GM20000 (cell line): ENCODE measurements around the gene HMGXB4.

ENCODE experiments used
- DNase-seq: peaks from one replicate; pipeline ENCODE4 v3.0.0; 2012; ENCODE audit warnings: low spot score
- CTCF ChIP-seq: IDR thresholded peaks from 2 replicates; pipeline ENCODE4 v1.5.1; 2012; ENCODE audit warnings: mild to moderate bottlenecking, control low read depth; ENCODE audit errors: extremely low read depth, missing control alignments

HMGXB4 gene

GRCh38 chr22:35315855-35316745 is 58.8 kb downstream of the HMGXB4 start:
- no peak for TF ChIP-seq CTCF
- no peak for DNase-seq

GRCh38 chr22:35316751-35317150 is 59.5 kb downstream of the HMGXB4 start:
- no peak for TF ChIP-seq CTCF
- no peak for DNase-seq

GRCh38 chr22:35317680-35318290 is 60.5 kb downstream of the HMGXB4 start:
- no peak for TF ChIP-seq CTCF
- no peak for DNase-seq

- no peak for DNase-seq
- TF ChIP-seq CTCF, result no peak
Measured at GRCh38 chr22:35318346-35319215, 61.3 kb downstream of the HMGXB4 start.

- no peak for TF ChIP-seq CTCF
- no peak for DNase-seq
Measured at GRCh38 chr22:35319244-35319985, 62.1 kb downstream of the HMGXB4 start.

GRCh38 chr22:35322126-35322525 is 64.8 kb downstream of the HMGXB4 start:
- TF ChIP-seq CTCF, result no peak
- no peak for DNase-seq
